ENCODE data around the gene KIRREL3.

DNA sequence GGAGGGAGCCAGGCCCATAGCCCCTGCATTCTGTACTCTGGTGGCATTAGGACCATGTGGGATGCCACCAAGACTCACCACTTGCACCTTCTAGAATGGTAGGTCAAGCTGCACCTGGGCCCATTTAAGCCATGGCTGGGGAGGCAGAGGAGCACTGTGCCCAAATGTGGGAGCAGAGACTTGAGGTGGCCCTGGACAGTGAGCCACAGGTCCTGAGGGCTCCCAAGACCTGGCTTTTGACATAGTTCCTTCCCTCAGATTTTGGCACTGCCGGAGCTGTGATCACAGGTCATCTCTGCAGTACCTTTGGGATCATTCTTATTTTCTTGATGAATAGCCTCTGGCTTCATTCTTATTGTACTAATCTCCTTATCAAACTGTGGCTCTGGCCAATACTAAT, 601.8 kb downstream of the KIRREL3 start:
- TF ChIP-seq CTCF (IDR thresholded peaks at IDR 0.05) (no peak), POLR2A (IDR thresholded peaks at IDR 0.05) (no peak)

All from testis (tissue), 2 donors.